CD4-positive, CD25-positive, alpha-beta regulatory T cell (primary cell): ENCODE data around the gene TEKT3. TPM values are rescaled to one million over a fixed set of nuclear protein-coding genes. Genes with fewer than 3 reads are reported as not detected.

ENCODE experiments used
- ATAC-seq, 2 donors: fragments of 150-1000 bp; cut with Tn5 transposase; one replicate each; pipeline ENCODE4 v1.10.0; 2021; ENCODE audit warnings: low read depth in 2 of 2, moderate number of reproducible peaks in 2 of 2, moderate library complexity in 1 of 2
- DNase-seq, 3 donors: peaks; one replicate each; pipeline versions ENCODE4 v3.0.0 to v3.0.0-alpha.2; 2012 to 2022; ENCODE audit warnings: mixed read lengths in 1 of 3
- H3K27ac ChIP-seq: one replicate; pipeline ENCODE4 v1.7.0; 2013; ENCODE audit warnings: mild to moderate bottlenecking, low read length; ENCODE audit not compliant: insufficient read depth, poor library complexity, severe bottlenecking
- H3K27me3 ChIP-seq: one replicate; pipeline ENCODE4 v1.7.0; 2013; ENCODE audit warnings: low read length; ENCODE audit not compliant: control insufficient read depth, insufficient read depth
- H3K36me3 ChIP-seq: one replicate; pipeline ENCODE4 v1.7.0; 2013; ENCODE audit warnings: mild to moderate bottlenecking, low read length, moderate library complexity; ENCODE audit not compliant: control insufficient read depth, insufficient read depth
- H3K4me1 ChIP-seq: 2 replicates; pipeline ENCODE4 v1.7.0; 2013; ENCODE audit warnings: mild to moderate bottlenecking, low read length; ENCODE audit not compliant: insufficient read depth, control insufficient read depth, poor library complexity, severe bottlenecking
- H3K4me3 ChIP-seq: one replicate; pipeline ENCODE4 v1.7.0; 2013; ENCODE audit warnings: low read depth, mild to moderate bottlenecking, low read length, moderate library complexity
- H3K9me3 ChIP-seq, 2 experiments: 1 replicate in 1 of 2; 2 replicates in 1 of 2; pipeline ENCODE4 v1.7.0; 2013; ENCODE audit warnings: low read length in 2 of 2, mild to moderate bottlenecking in 1 of 2, moderate library complexity in 1 of 2; ENCODE audit not compliant: control insufficient read depth in 2 of 2
- H3K27ac Mint-ChIP-seq, 3 donors: one replicate each; pipeline ENCODE4 v1.8.0; 2020 to 2022; ENCODE audit warnings: mild to moderate bottlenecking in 3 of 3, mixed read lengths in 3 of 3, moderate library complexity in 2 of 3
- H3K27me3 Mint-ChIP-seq: one replicate; pipeline ENCODE4 v1.8.0; 2022; ENCODE audit warnings: mild to moderate bottlenecking, mixed read lengths
- H3K36me3 Mint-ChIP-seq: one replicate; pipeline ENCODE4 v1.8.0; 2020; ENCODE audit warnings: mixed read lengths
- H3K4me1 Mint-ChIP-seq, 4 donors: one replicate each; pipeline ENCODE4 v1.8.0; 2020 to 2022; ENCODE audit warnings: mixed read lengths in 4 of 4, mild to moderate bottlenecking in 1 of 4
- H3K4me3 Mint-ChIP-seq, 4 donors: one replicate each; pipeline ENCODE4 v1.8.0; 2020 to 2022; ENCODE audit warnings: mild to moderate bottlenecking in 4 of 4, mixed read lengths in 4 of 4, moderate library complexity in 3 of 4
- H3K9me3 Mint-ChIP-seq, 7 donors: one replicate each; pipeline ENCODE4 v1.8.0; 2020 to 2022; ENCODE audit warnings: mixed read lengths in 7 of 7, mild to moderate bottlenecking in 3 of 7, moderate library complexity in 2 of 7
- polyA plus RNA-seq, 4 donors: library from polyadenylated mRNA; unstranded; fragments of 300-500 nt; fragmentation: Illumina TruSeq; gene quantifications; one replicate each; pipeline ENCODE4 v1.2.3, GENCODE V29; 2021
- total RNA-seq: library from RNA; stranded (reverse); gene quantifications from one replicate; pipeline ENCODE4 v1.2.3, GENCODE V29; 2022

TEKT3 gene
- total and polyA plus RNA-seq, 5 donors from 2014 or later = 0.34 to 1.2 TPM; not detected in 3

- H3K36me3 ChIP-seq = no peaks in the 10 kb centered on the region
- H3K27ac ChIP-seq = no peak overlapping the region
- no peaks in the 10 kb centered on the region for H3K9me3 ChIP-seq
- no peak for DNase-seq
- no peak overlapping the region for H3K4me3 ChIP-seq
- Mint-ChIP-seq H3K27me3 (peaks cover 72% of the 10 kb centered on the region), H3K4me1 (peaks cover 0 to 24% (median 16%) of the 10 kb centered on the region in 4 donors), H3K36me3 (no peaks in the 10 kb centered on the region), H3K4me3 (no peak overlapping the region), H3K9me3 (peaks cover 0 to 2% (median 0%) of the 10 kb centered on the region in 7 donors), H3K27ac (no peak overlapping the region)
- H3K27me3 ChIP-seq = peaks cover 29% of the 10 kb centered on the region
- H3K4me1 ChIP-seq = peaks cover 18% of the 10 kb centered on the region
- ATAC-seq = no peak
Observed at GRCh38 chr17:15257796-15258512, 83.4 kb downstream of the TEKT3 start.

- no peak overlapping the region for H3K27ac ChIP-seq
- H3K4me3 ChIP-seq = no peak overlapping the region
- Mint-ChIP-seq H3K27ac (no peak overlapping the region), H3K4me1 (peaks cover 0 to 23% (median 16%) of the 10 kb centered on the region in 4 donors), H3K9me3 (peaks cover 0 to 2% (median 0%) of the 10 kb centered on the region in 7 donors), H3K27me3 (peaks cover 70% of the 10 kb centered on the region), H3K4me3 (peak overlapping the region in 1 of 4 donors; percentile 76), H3K36me3 (no peaks in the 10 kb centered on the region)
- DNase-seq (peak; percentile 34 to 61 (median 53)), ATAC-seq (peak; percentile 45 to 55)
- no peaks in the 10 kb centered on the region for H3K9me3 ChIP-seq
- H3K27me3 ChIP-seq = peaks cover 29% of the 10 kb centered on the region
- no peaks in the 10 kb centered on the region for H3K36me3 ChIP-seq
- H3K4me1 ChIP-seq = peaks cover 18% of the 10 kb centered on the region
Observed at GRCh38 chr17:15257258-15257788, 84.1 kb downstream of the TEKT3 start.

GRCh38 chr17:15256689-15257088 lies 84.7 kb downstream of the TEKT3 start:
- Mint-ChIP-seq H3K36me3 (no peaks in the 10 kb centered on the region), H3K27ac (no peak overlapping the region), H3K9me3 (peaks cover 0 to 2% (median 0%) of the 10 kb centered on the region in 7 donors), H3K4me3 (no peak overlapping the region), H3K27me3 (peaks cover 69% of the 10 kb centered on the region), H3K4me1 (peaks cover 0 to 17% (median 13%) of the 10 kb centered on the region in 4 donors)
- H3K36me3 ChIP-seq = no peaks in the 10 kb centered on the region
- DNase-seq = no peak
- no peaks in the 10 kb centered on the region for H3K9me3 ChIP-seq
- ATAC-seq = no peak
- no peak overlapping the region for H3K4me3 ChIP-seq
- H3K4me1 ChIP-seq = peaks cover 18% of the 10 kb centered on the region
- no peak overlapping the region for H3K27ac ChIP-seq
- H3K27me3 ChIP-seq = peaks cover 29% of the 10 kb centered on the region

GRCh38 chr17:15255713-15256454 lies 85.5 kb downstream of the TEKT3 start:
- H3K27me3 ChIP-seq = peaks cover 26% of the 10 kb centered on the region
- no peak overlapping the region for H3K4me3 ChIP-seq
- H3K36me3 ChIP-seq = no peaks in the 10 kb centered on the region
- Mint-ChIP-seq H3K27me3 (peaks cover 60% of the 10 kb centered on the region), H3K9me3 (peaks cover 0 to 2% (median 0%) of the 10 kb centered on the region in 7 donors), H3K4me1 (peaks cover 0 to 16% (median 11%) of the 10 kb centered on the region in 4 donors), H3K36me3 (no peaks in the 10 kb centered on the region), H3K4me3 (no peak overlapping the region), H3K27ac (no peak overlapping the region)
- no peak for ATAC-seq
- H3K9me3 ChIP-seq = no peaks in the 10 kb centered on the region
- DNase-seq = no peak
- peaks cover 14% of the 10 kb centered on the region for H3K4me1 ChIP-seq
- no peak overlapping the region for H3K27ac ChIP-seq

Other genes starting within 250 kb of the TEKT3 start
- gene PMP22, start 76.3 kb downstream of the TEKT3 start, total RNA-seq = not detected
- not detected for gene PMP22, start 76.3 kb downstream of the TEKT3 start, polyA plus RNA-seq
- gene CDRT4, start 126.0 kb upstream of the TEKT3 start, total RNA-seq = 21.0 TPM
- 1 to 10 TPM in 3 of 4 donors, under 1 TPM in 1; 0.22 to 1.8 (median 1.5) TPM for gene CDRT4, start 126.0 kb upstream of the TEKT3 start, polyA plus RNA-seq
- gene TVP23C, start 221.9 kb upstream of the TEKT3 start, total RNA-seq = 48.9 TPM
- gene TVP23C, start 221.9 kb upstream of the TEKT3 start, polyA plus RNA-seq = 1 to 10 TPM; 3.2 to 5.1 (median 4.1) TPM